ENCODE results near the gene MAPRE2.

MAPRE2 gene

GRCh38 chr18:35084494-35085449 lies 43.6 kb downstream of the MAPRE2 start:
- Histone ChIP-seq H3K36me3 (ENCODE audit: insufficient read depth, low read length) (no peaks in the 10 kb centered on the region), H3K9me3 (ENCODE audit: control insufficient read depth, insufficient read depth, low read length) (no peaks in the 10 kb centered on the region), H3K4me1 (ENCODE audit: insufficient read depth, low read length) (no peaks in the 10 kb centered on the region), H3K9ac (ENCODE audit: low read depth, low read length) (no peak overlapping the region)

- Histone ChIP-seq H3K9me3 (ENCODE audit: control insufficient read depth, insufficient read depth, low read length) (no peaks in the 10 kb centered on the region), H3K9ac (ENCODE audit: low read depth, low read length) (no peak overlapping the region), H3K36me3 (ENCODE audit: insufficient read depth, low read length) (no peaks in the 10 kb centered on the region), H3K4me1 (ENCODE audit: insufficient read depth, low read length) (no peaks in the 10 kb centered on the region)
Observed at GRCh38 chr18:35085450-35086380, 44.5 kb downstream of the MAPRE2 start.

- Histone ChIP-seq H3K36me3 (ENCODE audit: insufficient read depth, low read length) (no peaks in the 10 kb centered on the region), H3K9ac (ENCODE audit: low read depth, low read length) (no peak overlapping the region), H3K4me1 (ENCODE audit: insufficient read depth, low read length) (no peaks in the 10 kb centered on the region), H3K9me3 (ENCODE audit: control insufficient read depth, insufficient read depth, low read length) (no peaks in the 10 kb centered on the region)
Observed at GRCh38 chr18:35086704-35087103, 45.5 kb downstream of the MAPRE2 start.

- Histone ChIP-seq H3K9me3 (ENCODE audit: control insufficient read depth, insufficient read depth, low read length) (no peaks in the 10 kb centered on the region), H3K4me1 (ENCODE audit: insufficient read depth, low read length) (no peaks in the 10 kb centered on the region), H3K36me3 (ENCODE audit: insufficient read depth, low read length) (no peaks in the 10 kb centered on the region), H3K9ac (ENCODE audit: low read depth, low read length) (no peak overlapping the region)
Observed at GRCh38 chr18:35087726-35088125, 46.5 kb downstream of the MAPRE2 start.

GRCh38 chr18:35088921-35089320 lies 47.7 kb downstream of the MAPRE2 start:
- Histone ChIP-seq H3K36me3 (ENCODE audit: insufficient read depth, low read length) (no peaks in the 10 kb centered on the region), H3K9ac (ENCODE audit: low read depth, low read length) (no peak overlapping the region), H3K9me3 (ENCODE audit: control insufficient read depth, insufficient read depth, low read length) (no peaks in the 10 kb centered on the region), H3K4me1 (ENCODE audit: insufficient read depth, low read length) (no peaks in the 10 kb centered on the region)

GRCh38 chr18:35089382-35089781 lies 48.2 kb downstream of the MAPRE2 start:
- Histone ChIP-seq H3K36me3 (ENCODE audit: insufficient read depth, low read length) (no peaks in the 10 kb centered on the region), H3K4me1 (ENCODE audit: insufficient read depth, low read length) (no peaks in the 10 kb centered on the region), H3K9ac (ENCODE audit: low read depth, low read length) (no peak overlapping the region), H3K9me3 (ENCODE audit: control insufficient read depth, insufficient read depth, low read length) (no peaks in the 10 kb centered on the region)

GRCh38 chr18:35089891-35090550 lies 48.8 kb downstream of the MAPRE2 start:
- Histone ChIP-seq H3K36me3 (ENCODE audit: insufficient read depth, low read length) (no peaks in the 10 kb centered on the region), H3K9me3 (ENCODE audit: control insufficient read depth, insufficient read depth, low read length) (no peaks in the 10 kb centered on the region), H3K4me1 (ENCODE audit: insufficient read depth, low read length) (no peaks in the 10 kb centered on the region), H3K9ac (ENCODE audit: low read depth, low read length) (no peak overlapping the region)

GRCh38 chr18:35091841-35092240 lies 50.6 kb downstream of the MAPRE2 start:
- Histone ChIP-seq H3K36me3 (ENCODE audit: insufficient read depth, low read length) (no peaks in the 10 kb centered on the region), H3K4me1 (ENCODE audit: insufficient read depth, low read length) (no peaks in the 10 kb centered on the region), H3K9me3 (ENCODE audit: control insufficient read depth, insufficient read depth, low read length) (no peaks in the 10 kb centered on the region), H3K9ac (ENCODE audit: low read depth, low read length) (no peak overlapping the region)

GRCh38 chr18:35095983-35096676 lies 54.9 kb downstream of the MAPRE2 start:
- H3K9ac ChIP-seq (ENCODE audit: low read depth, low read length), result no peak overlapping the region
- H3K36me3 ChIP-seq (ENCODE audit: insufficient read depth, low read length), result no peaks in the 10 kb centered on the region

GRCh38 chr18:35096677-35097011 lies 55.4 kb downstream of the MAPRE2 start:
- Histone ChIP-seq H3K9ac (ENCODE audit: low read depth, low read length) (no peak overlapping the region), H3K4me1 (ENCODE audit: insufficient read depth, low read length) (no peaks in the 10 kb centered on the region), H3K36me3 (ENCODE audit: insufficient read depth, low read length) (no peaks in the 10 kb centered on the region), H3K9me3 (ENCODE audit: control insufficient read depth, insufficient read depth, low read length) (no peaks in the 10 kb centered on the region)

More at GRCh38 chr18:35095983-35096676, 54.9 kb downstream of the MAPRE2 start:
- Histone ChIP-seq H3K9me3 (ENCODE audit: control insufficient read depth, insufficient read depth, low read length) (no peaks in the 10 kb centered on the region), H3K4me1 (ENCODE audit: insufficient read depth, low read length) (no peaks in the 10 kb centered on the region)

- Histone ChIP-seq H3K9ac (ENCODE audit: low read depth, low read length) (no peak overlapping the region), H3K36me3 (ENCODE audit: insufficient read depth, low read length) (no peaks in the 10 kb centered on the region), H3K9me3 (ENCODE audit: control insufficient read depth, insufficient read depth, low read length) (no peaks in the 10 kb centered on the region), H3K4me1 (ENCODE audit: insufficient read depth, low read length) (no peaks in the 10 kb centered on the region)
Observed at GRCh38 chr18:35097195-35097594, 56.0 kb downstream of the MAPRE2 start.

GRCh38 chr18:35097763-35098162 lies 56.5 kb downstream of the MAPRE2 start:
- H3K9me3 ChIP-seq (ENCODE audit: control insufficient read depth, insufficient read depth, low read length), result no peaks in the 10 kb centered on the region
- H3K9ac ChIP-seq (ENCODE audit: low read depth, low read length), result no peak overlapping the region
- no peaks in the 10 kb centered on the region for H3K4me1 ChIP-seq (ENCODE audit: insufficient read depth, low read length)
- no peaks in the 10 kb centered on the region for H3K36me3 ChIP-seq (ENCODE audit: insufficient read depth, low read length)

- Histone ChIP-seq H3K36me3 (ENCODE audit: insufficient read depth, low read length) (no peaks in the 10 kb centered on the region), H3K9me3 (ENCODE audit: control insufficient read depth, insufficient read depth, low read length) (no peaks in the 10 kb centered on the region), H3K4me1 (ENCODE audit: insufficient read depth, low read length) (no peaks in the 10 kb centered on the region), H3K9ac (ENCODE audit: low read depth, low read length) (no peak overlapping the region)
Observed at GRCh38 chr18:35099911-35100310, 58.7 kb downstream of the MAPRE2 start.

Measured in ES-I3 (cell line).